H1 (cell line): ENCODE results near the gene CROT. TPM values are rescaled to one million over a fixed set of nuclear protein-coding genes. Genes with fewer than 3 reads are reported as not detected.

Experiments
- ASH2L ChIP-seq: fragments of 200-600, 300-600 bp; sonication (generic); IDR thresholded peaks from one replicate; pipeline ENCODE4 v1.7.1; 2017; ENCODE audit warnings: low read length
- CHD7 ChIP-seq: fragments of 300-600 bp; sonication (generic); IDR thresholded peaks from 2 replicates; pipeline ENCODE4 v1.7.1; 2012; ENCODE audit warnings: low read length, moderate library complexity, mild to moderate bottlenecking, inconsistent platforms; ENCODE audit not compliant: insufficient replicate concordance
- E2F6 ChIP-seq: IDR thresholded peaks from 2 replicates; pipeline ENCODE4 v1.6.1; 2012; ENCODE audit warnings: inconsistent platforms
- EZH2 ChIP-seq: fragments of 200-600 bp; sonication (generic); IDR thresholded peaks from 2 replicates; pipeline ENCODE4 v1.7.1; 2012; ENCODE audit warnings: low read depth, mild to moderate bottlenecking, moderate library complexity, low read length, inconsistent platforms; ENCODE audit not compliant: severe bottlenecking
- KDM1A ChIP-seq: fragments of 200-600, 300-600 bp; sonication (generic); IDR thresholded peaks from 2 replicates; pipeline ENCODE4 v1.7.1; 2016; ENCODE audit warnings: mild to moderate bottlenecking, low read length, borderline replicate concordance
- MAX ChIP-seq: IDR thresholded peaks from 2 replicates; pipeline ENCODE4 v1.6.1; 2012; ENCODE audit warnings: inconsistent platforms
- NANOG ChIP-seq: IDR thresholded peaks from 2 replicates; pipeline ENCODE4 v1.6.1; 2011; ENCODE audit warnings: low read length, low read depth, mild to moderate bottlenecking, inconsistent platforms; ENCODE audit not compliant: insufficient read depth, poor library complexity, severe bottlenecking
- RBBP5 ChIP-seq: IDR thresholded peaks from 2 replicates; pipeline ENCODE4 v1.7.1; 2012; ENCODE audit warnings: low read depth, mild to moderate bottlenecking, inconsistent platforms, low read length, moderate library complexity, borderline replicate concordance
- polyA plus RNA-seq, 7 experiments: library from polyadenylated mRNA; depleted of rRNA in 3 of 7; stranded (reverse) in 5 of 7; unstranded in 2 of 7; fragments of >200 nt in 5 of 7; fragments of 200-250 nt in 2 of 7; gene quantifications; 1 replicate in 5 of 7; 2 replicates in 1 of 7; 4 replicates in 1 of 7; pipeline versions ENCODE4 v1.2.1 to v1.2.3, GENCODE V29; 2011 to 2013; ENCODE audit warnings: missing spikeins in 2 of 7, mixed read lengths in 2 of 7
- total RNA-seq: library from RNA; stranded (reverse); fragmentation: NEBNext Ultra II Directional; extraction: Animal tissue kit (Norgen Biotek cat#: 25700); gene quantifications from 2 replicates; pipeline ENCODE4 v1.2.1, GENCODE V29; 2021

CROT gene
- total and polyA plus RNA-seq, 2 of the 8 experiments (the other 6 are each of a cell fraction or from before 2014, with no cell fraction given) = 2.2 to 5.6 TPM

GRCh38 chr7:87356448-87356847, 11.0 kb downstream of the CROT start (continued):
- TF ChIP-seq CHD7 (no peak), RBBP5 (no peak), NANOG (no peak), EZH2 (no peak), ASH2L (no peak), E2F6 (no peak), MAX (no peak), KDM1A (no peak)
- TF ChIP-seq, all 59 proteins: peak for 0
